Thymus (tissue), 11 donors: ENCODE measurements around the gene SPRR2A. TPM values are rescaled to one million over a fixed set of nuclear protein-coding genes. Genes with fewer than 3 reads are reported as not detected.
"Not testable (repeated sequence)": the region's sequence is repeated elsewhere in the genome, so short reads cannot be mapped to it uniquely, and the experiment has no call there.

Experiments
- DNase-seq, 9 donors: peaks; one replicate each; pipeline ENCODE4 v3.0.0-alpha.2; 2013; ENCODE audit warnings: low spot score in 9 of 9, low read depth in 6 of 9, missing footprints in 1 of 9
- H3K27ac ChIP-seq, 2 donors: one replicate each; pipeline ENCODE4 v1.5.1; 2013; ENCODE audit warnings: control low read depth in 1 of 2, low read depth in 1 of 2, low read length in 1 of 2, mild to moderate bottlenecking in 1 of 2, moderate library complexity in 1 of 2
- H3K27me3 ChIP-seq, 2 donors: one replicate each; pipeline ENCODE4 v1.5.1; 2013; ENCODE audit warnings: low read length in 1 of 2; ENCODE audit not compliant: control insufficient read depth in 2 of 2, insufficient read depth in 1 of 2
- H3K36me3 ChIP-seq, 2 donors: one replicate each; pipeline ENCODE4 v1.5.1; 2013; ENCODE audit warnings: low read length in 1 of 2, mild to moderate bottlenecking in 1 of 2, moderate library complexity in 1 of 2; ENCODE audit not compliant: control insufficient read depth in 2 of 2, insufficient read depth in 2 of 2
- H3K4me1 ChIP-seq, 2 donors: one replicate each; pipeline ENCODE4 v1.5.1; 2013; ENCODE audit warnings: low read length in 2 of 2; ENCODE audit not compliant: control insufficient read depth in 2 of 2, insufficient read depth in 2 of 2
- H3K4me3 ChIP-seq, 2 donors: one replicate each; pipeline ENCODE4 v1.5.1; 2013; ENCODE audit warnings: low read length in 2 of 2, control low read depth in 1 of 2, mild to moderate bottlenecking in 1 of 2
- H3K9me3 ChIP-seq, 2 donors: one replicate each; pipeline ENCODE4 v1.5.1; 2013; ENCODE audit warnings: low read length in 1 of 2, mild to moderate bottlenecking in 1 of 2; ENCODE audit not compliant: control insufficient read depth in 2 of 2, insufficient read depth in 1 of 2
- WGBS: extraction: QIAGEN DNeasy Blood & Tissue Kit; methylation state at CpG from one replicate; pipeline ENCODE4 v1.1.7; 2013; 5-methylcytosine and 5-hydroxymethylcytosine counted together
- polyA plus RNA-seq: library from polyadenylated mRNA; stranded (reverse); fragments of 200-250 nt; gene quantifications from one replicate; pipeline ENCODE4 v1.2.3, GENCODE V29; 2013
- total RNA-seq: library from RNA; stranded (reverse); fragments of 120-200 nt; gene quantifications from one replicate; pipeline ENCODE4 v1.2.4, GENCODE V29; 2013
- donor health status: healthy.

SPRR2A gene
- total and polyA plus RNA-seq, 2 donors = 0.28 to 6.5 TPM

DNA sequence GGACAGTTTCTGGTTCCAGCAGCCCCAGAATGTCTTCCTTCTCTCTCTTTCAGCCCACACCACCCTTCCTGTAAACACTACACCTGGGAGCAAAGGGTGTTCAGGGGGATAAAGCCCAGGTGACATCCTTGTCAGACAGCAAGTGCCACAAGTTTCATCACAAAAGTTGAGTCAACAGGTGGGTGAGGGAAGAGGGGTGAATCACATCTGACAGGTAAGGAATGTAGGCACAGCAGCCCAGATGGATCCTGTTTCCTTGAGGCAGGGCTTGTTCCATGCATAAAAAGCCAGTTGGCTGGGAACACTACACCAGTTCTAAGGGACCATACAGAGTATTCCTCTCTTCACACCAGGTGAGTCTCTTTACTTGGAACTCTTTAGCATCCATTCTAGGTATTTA is 26.4 kb downstream of the SPRR2A start, which contains the start of gene SPRR1B:
Gene SPRR1B, plus strand, starts transcription at position 309 of the 400 bp plus-strand sequence. CDS start 1,143 bp downstream, outside the sequence.
- Histone ChIP-seq H3K27ac (no peak within 1 kb of the TSS), H3K4me1 (no peaks in the 10 kb centered on the region), H3K36me3 (no peaks in the 10 kb centered on the region), H3K9me3 (no peaks in the 10 kb centered on the region), H3K4me3 (no peak within 1 kb of the TSS), H3K27me3 (no peaks in the 10 kb centered on the region)
- DNase-seq = no peak

DNA sequence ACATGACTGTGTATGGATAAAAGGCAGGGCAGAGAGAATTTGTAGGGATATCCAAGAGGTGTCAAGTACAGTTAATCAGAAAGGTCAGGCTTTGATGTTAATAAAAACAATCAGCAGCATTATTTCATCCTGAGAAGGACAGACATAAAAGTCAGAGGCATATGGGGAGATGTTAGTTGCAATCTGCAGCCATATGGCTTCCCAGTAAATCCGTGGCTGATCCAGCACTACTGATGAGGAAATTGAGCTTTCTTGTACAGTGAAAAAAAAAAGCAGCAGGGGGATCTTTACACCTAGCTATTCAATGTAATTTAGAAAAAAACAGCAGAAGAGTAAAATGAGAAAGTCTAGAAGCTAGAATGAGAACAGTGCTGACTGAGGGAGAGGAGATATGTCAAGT is 28.5 kb downstream of the SPRR2A start:
- no peak for DNase-seq
- Histone ChIP-seq H3K4me3 (no peak overlapping the region), H3K4me1 (no peaks in the 10 kb centered on the region), H3K27me3 (no peaks in the 10 kb centered on the region), H3K36me3 (no peaks in the 10 kb centered on the region), H3K27ac (no peak overlapping the region), H3K9me3 (no peaks in the 10 kb centered on the region)
- WGBS = 89% methylated on average over 1 of the region's 1 CpG

DNA sequence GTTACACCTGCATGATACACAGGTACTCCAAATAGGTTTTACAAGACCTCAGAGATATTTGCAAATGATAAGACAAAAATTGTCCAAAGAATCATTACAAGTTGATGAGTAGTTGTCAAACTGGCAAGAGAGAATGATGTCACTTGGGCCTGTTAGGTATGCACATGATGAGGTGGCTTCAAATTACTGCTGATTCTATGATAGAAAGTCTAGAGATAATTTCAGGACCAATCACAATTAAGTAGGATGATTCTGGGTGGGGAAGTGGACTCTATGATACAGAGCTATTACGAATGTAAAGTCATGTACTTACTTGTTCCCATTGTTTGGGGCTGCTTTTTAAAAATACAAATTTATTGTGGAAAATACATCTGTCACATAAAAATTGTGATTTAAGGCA is 31.5 kb downstream of the SPRR2A start:
- Histone ChIP-seq H3K4me1 (no peaks in the 10 kb centered on the region), H3K27ac (no peak overlapping the region), H3K27me3 (no peaks in the 10 kb centered on the region), H3K4me3 (no peak overlapping the region), H3K36me3 (no peaks in the 10 kb centered on the region), H3K9me3 (no peaks in the 10 kb centered on the region)
- WGBS = 88% methylated on average over 1 of the region's 1 CpG
- DNase-seq = no peak

DNA sequence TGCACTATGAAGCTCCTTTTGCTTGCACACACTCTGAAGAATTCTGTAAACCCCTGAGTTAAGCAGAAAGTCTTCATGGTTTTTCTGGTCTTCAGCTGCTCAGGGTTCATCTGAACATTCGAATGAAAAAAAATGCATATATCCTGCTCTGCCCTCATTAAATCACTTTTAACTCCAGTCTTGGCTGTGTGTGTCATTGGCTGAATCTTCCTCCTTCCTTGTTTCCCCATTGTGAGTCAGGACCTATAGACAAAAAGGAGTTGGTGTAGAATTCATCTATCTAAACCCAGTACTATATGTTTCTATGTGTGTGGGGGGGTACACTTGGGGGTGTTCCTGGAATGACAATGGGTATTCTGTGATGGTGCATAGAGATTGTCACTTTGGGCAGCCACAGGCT is 32.9 kb downstream of the SPRR2A start:
- H3K36me3 ChIP-seq = no peaks in the 10 kb centered on the region
- H3K27ac ChIP-seq = no peak overlapping the region

DNA sequence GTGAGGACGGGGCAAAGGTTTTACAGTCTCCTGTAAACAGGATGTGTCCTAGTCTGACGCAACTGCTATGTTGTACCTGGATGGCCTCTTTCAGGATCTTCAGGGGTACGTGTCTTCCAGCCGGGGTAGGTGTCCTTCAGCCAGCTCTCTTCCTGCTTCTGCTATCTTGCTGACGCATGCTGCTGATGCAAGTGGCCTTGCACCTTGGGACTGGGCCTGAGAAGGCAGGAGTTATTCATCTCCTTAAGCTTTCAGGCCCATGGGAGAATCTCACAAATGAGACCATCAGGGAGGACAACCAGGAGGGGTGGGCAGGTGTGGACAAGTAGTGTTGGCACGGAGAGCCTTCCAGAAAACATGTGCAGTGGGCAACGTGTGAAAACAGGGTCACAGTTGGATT is 34.2 kb downstream of the SPRR2A start:
- H3K36me3 ChIP-seq = no peaks in the 10 kb centered on the region
- no peaks in the 10 kb centered on the region for H3K27me3 ChIP-seq
- H3K4me3 ChIP-seq = no peak overlapping the region
- WGBS = 95% methylated on average over 7 of the region's 7 CpGs
- no peak overlapping the region for H3K27ac ChIP-seq
- H3K4me1 ChIP-seq = no peaks in the 10 kb centered on the region
- no peaks in the 10 kb centered on the region for H3K9me3 ChIP-seq
- DNase-seq = no peak

More for the DNA sequence above, 32.9 kb downstream of the SPRR2A start:
- no peak for DNase-seq
- 95% methylated on average over 1 of the region's 1 CpG for WGBS
- H3K4me1 ChIP-seq = no peaks in the 10 kb centered on the region
- H3K9me3 ChIP-seq = no peaks in the 10 kb centered on the region
- no peaks in the 10 kb centered on the region for H3K27me3 ChIP-seq
- H3K4me3 ChIP-seq = no peak overlapping the region

DNA sequence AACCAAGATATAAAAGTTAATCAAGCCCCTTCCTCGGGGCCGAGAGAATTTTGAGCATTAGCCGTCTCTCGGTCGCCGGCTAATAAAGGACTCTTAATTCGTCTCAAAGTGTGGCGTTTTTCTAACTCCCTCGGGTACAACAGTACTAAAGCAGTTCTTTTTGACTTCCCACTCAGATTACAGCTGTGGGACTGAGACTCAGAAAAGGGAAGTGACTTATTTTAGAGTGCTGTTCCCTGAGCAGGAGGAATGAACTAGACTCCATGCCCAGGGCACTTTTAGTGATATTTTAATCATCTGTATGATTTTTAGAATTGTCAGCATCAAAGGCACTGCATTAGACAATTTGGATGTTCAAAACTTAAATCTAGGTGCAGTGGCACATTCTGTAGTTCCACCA is 35.0 kb downstream of the SPRR2A start:
- H3K36me3 ChIP-seq, H3K4me1 ChIP-seq, H3K9me3 ChIP-seq, DNase-seq, H3K4me3 ChIP-seq, H3K27me3 ChIP-seq, H3K27ac ChIP-seq: not testable (repeated sequence)
- WGBS = 44% methylated on average over 9 of the region's 9 CpGs

DNA sequence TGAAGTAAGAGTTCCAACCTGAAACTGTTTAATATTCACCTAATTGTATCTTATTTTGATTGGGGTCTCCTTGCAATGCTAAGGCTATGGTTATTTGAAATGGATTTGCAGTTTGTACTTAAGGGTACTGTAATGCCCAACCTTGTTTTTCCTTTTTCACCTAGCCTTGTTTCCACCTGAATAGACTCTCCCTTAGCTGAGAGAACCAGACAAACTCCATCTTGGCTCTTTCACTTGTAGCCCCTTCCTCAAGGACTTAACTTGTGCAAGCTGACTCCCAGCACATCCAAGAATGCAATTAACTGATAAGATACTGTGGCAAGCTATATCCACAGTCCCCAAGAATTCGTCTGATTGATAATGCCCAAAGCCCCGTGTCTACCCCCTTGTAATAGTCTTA is 35.5 kb downstream of the SPRR2A start:
- not testable (repeated sequence) for H3K9me3 ChIP-seq, H3K4me1 ChIP-seq, H3K27me3 ChIP-seq, H3K36me3 ChIP-seq, H3K4me3 ChIP-seq, H3K27ac ChIP-seq, DNase-seq
- 41% methylated on average over 2 of the region's 2 CpGs for WGBS

DNA sequence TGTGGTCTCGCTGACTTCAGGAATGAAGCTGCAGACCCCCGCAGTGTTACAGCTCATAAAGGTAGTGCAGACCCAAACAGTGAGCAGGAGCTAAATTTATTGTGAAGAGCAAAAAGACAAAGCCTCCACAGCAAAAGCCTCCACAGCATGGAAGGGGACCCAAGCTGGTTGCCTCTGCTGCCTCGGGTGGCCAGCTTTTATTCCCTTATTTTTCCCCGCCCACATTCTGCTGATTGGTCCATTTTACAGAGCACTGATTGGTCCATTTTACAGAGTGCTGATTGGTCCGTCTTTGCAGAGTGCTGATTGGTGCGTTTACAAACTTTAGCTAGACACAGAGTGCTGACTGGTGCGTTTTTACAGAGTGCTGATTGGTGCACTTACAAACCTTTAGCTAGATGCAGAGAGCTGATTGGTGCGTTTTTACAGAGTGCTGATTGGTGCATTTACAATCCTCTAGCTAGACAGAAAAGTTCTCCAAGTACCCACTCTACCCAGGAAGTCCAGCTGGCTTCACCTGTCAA is 46.0 kb downstream of the SPRR2A start:
- not testable (repeated sequence) for H3K9me3 ChIP-seq, H3K27me3 ChIP-seq, H3K4me3 ChIP-seq, DNase-seq, H3K27ac ChIP-seq, H3K36me3 ChIP-seq, H3K4me1 ChIP-seq
- WGBS = 93% methylated on average over 8 of the region's 8 CpGs
